Retinal pigment epithelial cell (primary cell): ENCODE data around the gene LMBRD1.

Experiments used
- DNase-seq: peaks from one replicate; pipeline ENCODE4 v3.0.0-alpha.2; 2010; ENCODE audit warnings: low read depth
- H3K4me3 ChIP-seq: 2 replicates; pipeline ENCODE4 v1.5.1; 2011; ENCODE audit warnings: mild to moderate bottlenecking, low read length, control low read depth, moderate library complexity
- TF ChIP-seq, protein P1 (sequence below): conservative IDR thresholded peaks from 2 replicates; pipeline ENCODE4 v1.5.1; 2011; ENCODE audit warnings: low read depth, low read length, control low read depth, inconsistent platforms

LMBRD1 gene

DNA sequence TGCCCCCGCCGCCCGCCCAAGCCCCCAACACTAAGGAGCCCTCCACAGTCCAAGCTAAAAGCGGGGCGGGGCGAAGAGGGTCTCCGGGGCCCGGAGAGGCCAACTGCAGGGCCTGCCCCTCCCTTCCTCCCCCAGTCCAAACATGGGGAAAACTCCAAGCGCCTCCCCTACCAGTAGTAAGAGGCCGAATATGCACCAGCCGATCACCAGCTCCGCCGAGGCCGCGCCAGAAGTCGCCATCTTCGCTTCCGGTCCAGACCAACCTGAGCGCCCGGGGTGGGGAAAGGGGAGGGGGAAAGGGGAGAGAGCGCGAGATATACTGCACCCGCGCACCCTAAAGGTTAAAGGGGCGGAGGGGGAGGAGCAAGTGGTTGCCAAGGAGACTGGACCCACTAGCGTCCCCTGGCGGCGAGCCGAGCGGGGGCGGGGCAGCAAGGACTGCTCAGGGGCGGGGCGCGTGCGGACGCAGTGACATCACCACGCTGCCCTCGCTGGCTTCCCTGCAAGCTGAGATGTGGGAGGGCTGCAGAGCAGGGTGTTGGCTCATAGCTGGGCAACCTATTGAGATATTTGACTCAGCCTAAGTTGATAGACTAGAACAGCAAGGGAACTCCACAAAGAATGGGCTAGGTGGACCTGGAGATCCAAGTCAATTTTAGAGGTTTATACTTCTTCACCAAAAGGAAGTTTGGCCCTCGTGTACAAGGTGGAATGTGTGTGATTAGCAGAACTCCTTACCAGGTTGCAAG is at the start of gene LMBRD1:
Gene LMBRD1, minus strand, starts transcription at position 369 of the 749 bp plus-strand sequence. Its CDS starts 129 bp downstream, at position 240.
- peak within 1 kb of the TSS; percentile 93 for H3K4me3 ChIP-seq
- DNase-seq = peak; percentile 81
- TF ChIP-seq, protein P1, sequence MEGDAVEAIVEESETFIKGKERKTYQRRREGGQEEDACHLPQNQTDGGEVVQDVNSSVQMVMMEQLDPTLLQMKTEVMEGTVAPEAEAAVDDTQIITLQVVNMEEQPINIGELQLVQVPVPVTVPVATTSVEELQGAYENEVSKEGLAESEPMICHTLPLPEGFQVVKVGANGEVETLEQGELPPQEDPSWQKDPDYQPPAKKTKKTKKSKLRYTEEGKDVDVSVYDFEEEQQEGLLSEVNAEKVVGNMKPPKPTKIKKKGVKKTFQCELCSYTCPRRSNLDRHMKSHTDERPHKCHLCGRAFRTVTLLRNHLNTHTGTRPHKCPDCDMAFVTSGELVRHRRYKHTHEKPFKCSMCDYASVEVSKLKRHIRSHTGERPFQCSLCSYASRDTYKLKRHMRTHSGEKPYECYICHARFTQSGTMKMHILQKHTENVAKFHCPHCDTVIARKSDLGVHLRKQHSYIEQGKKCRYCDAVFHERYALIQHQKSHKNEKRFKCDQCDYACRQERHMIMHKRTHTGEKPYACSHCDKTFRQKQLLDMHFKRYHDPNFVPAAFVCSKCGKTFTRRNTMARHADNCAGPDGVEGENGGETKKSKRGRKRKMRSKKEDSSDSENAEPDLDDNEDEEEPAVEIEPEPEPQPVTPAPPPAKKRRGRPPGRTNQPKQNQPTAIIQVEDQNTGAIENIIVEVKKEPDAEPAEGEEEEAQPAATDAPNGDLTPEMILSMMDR = peak; percentile 71

DNA sequence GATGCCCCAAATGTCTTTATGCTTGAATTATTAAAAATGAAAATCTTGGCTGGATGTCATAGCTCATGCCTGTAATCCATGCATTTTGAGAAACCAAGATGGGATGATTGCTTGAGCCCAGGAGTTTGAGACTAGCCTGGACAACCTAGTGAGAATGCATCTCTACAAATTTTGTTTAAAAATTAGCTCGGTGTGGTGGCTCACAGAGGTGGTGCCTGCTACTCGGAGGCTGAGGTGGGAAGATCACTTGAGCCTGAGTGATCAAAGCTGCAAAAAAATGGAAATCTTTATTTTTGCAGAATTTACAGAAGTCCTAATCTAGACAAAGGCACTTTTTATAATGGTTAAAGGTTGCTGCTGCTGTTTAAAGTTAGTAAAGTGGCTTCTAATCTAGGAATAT is 49.5 kb upstream of the LMBRD1 start:
- DNase-seq = no peak
- TF ChIP-seq, protein P1 = no peak

DNA sequence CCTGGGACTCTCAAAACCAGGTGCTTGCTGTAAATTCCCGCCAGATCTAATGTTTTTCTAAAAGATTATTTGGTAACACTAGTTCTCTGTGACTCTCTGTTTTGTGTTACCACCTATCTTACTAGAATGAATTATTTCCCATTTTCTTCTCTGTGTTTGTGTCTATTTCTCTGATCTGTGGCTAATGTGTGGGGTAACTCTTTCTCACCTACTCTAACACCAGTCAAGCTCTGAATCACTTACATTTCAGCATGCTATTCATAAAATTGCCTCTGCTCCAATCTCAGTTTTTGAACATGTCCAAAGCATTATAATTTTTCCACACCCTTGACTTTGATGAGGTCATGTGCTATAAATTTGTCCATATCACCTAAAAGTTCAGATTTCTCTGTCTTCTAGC is 46.4 kb upstream of the LMBRD1 start:
- no peak overlapping the region for H3K4me3 ChIP-seq
- TF ChIP-seq, protein P1 = no peak
- DNase-seq = no peak

More for the DNA sequence above, 49.5 kb upstream of the LMBRD1 start:
- H3K4me3 ChIP-seq = no peak overlapping the region

DNA sequence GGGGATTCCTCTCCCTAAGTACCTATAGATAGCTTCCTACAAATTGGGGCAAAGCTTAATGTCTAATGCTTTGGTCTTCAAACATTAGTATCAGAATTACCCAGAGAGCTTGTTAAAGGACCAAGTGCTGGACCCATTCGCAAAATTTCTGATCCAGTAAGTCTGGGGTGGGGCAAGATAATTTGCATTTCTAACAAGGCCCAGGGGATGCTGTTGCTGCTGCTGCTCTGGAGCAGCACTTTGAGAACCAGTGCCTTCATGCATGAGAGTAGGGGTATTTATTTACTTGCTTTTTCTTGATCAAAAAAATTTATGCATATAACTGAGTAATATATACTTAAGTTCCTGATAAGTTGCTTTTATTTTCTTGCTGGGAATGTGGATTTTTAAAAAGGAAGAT is 45.1 kb upstream of the LMBRD1 start:
- TF ChIP-seq, protein P1 = no peak
- no peak for DNase-seq
- H3K4me3 ChIP-seq = no peak overlapping the region

DNA sequence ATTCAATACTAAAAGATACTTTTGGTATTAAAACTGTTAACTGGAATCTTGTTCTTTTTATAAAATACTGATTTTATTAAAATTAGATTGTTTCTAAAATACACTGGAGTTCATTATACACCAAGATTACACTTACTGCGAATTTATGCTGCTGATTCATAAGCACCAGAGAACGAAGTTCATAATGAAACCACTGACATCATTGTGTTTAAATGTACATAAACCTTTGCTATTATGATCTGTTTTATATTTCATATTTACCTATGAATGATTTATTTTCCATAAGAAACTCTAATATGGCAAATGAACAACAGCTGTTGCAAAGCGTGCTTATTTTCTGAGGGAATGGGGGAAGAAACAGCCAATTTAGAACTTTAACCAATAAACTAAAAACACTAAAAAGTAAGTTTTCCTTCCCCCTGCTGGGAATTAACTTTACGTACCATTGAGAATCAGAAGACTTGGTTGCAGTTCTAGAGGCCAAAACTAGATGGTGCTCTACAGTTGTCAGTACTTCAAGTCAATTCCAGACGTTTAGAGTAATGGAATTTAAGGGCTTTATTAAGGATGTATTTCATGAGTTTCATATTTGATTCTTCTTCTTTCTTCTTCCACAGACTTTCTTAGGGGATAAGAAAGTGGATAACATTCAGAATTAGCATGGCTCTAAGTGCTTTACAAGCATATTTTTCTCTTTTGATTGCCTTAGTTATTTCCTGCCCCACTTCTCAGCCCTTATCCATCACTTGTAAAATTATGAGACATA is 38.8 kb upstream of the LMBRD1 start:
- H3K4me3 ChIP-seq = peak overlapping the region; percentile 13
- TF ChIP-seq, protein P1 = peak; percentile 91
- DNase-seq = peak; percentile 52

DNA sequence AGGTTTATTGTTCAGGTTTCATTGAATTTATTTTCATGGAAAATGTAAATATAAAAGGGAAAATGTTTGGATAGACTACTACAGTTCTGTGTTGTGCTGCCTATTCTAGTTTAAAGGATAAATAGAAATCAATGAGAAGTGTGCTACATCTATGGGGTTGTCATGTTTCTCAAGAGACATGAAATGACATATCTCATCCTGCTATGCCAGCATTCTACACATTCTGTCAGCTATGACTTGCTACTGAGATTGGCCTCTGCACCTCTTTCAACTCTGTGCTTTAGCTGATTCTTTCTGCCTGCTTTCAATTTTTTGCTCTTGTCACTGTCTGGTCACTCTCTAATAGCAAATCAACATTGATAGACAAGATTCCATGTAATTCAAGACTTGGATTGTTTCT is 35.7 kb upstream of the LMBRD1 start:
- DNase-seq = no peak
- no peak overlapping the region for H3K4me3 ChIP-seq
- TF ChIP-seq, protein P1 = no peak
